Mucosa of descending colon (tissue), 3 donors: ENCODE data around the gene TTC7B. TPM values are rescaled to one million over a fixed set of nuclear protein-coding genes. Genes with fewer than 3 reads are reported as not detected.

Source experiments
- ATAC-seq: fragments of 200-7000 bp; cut with Tn5 transposase; one replicate; pipeline ENCODE4 v1.9.1; 2020; ENCODE audit warnings: mild to moderate bottlenecking, moderate library complexity
- DNase-seq, 3 donors: peaks; one replicate each; pipeline ENCODE4 v3.0.0-alpha.2; 2020
- H3K36me3 ChIP-seq: fragments of 200-600 bp; one replicate; pipeline ENCODE4 v1.8.0; 2021; ENCODE audit warnings: low read depth, mild to moderate bottlenecking
- H3K4me1 ChIP-seq: fragments of 200-600 bp; one replicate; pipeline ENCODE4 v1.8.0; 2021; ENCODE audit warnings: low read depth, mild to moderate bottlenecking
- H3K4me3 ChIP-seq: fragments of 200-600 bp; one replicate; pipeline ENCODE4 v1.8.0; 2021; ENCODE audit warnings: mild to moderate bottlenecking
- H3K9me3 ChIP-seq: fragments of 200-600 bp; one replicate; pipeline ENCODE4 v1.8.0; 2021; ENCODE audit warnings: mild to moderate bottlenecking
- CTCF ChIP-seq: fragments of 200-600 bp; IDR thresholded peaks from one replicate; pipeline ENCODE4 v1.8.0; 2022; ENCODE audit warnings: antibody characterized with exemption, mild to moderate bottlenecking
- intact Hi-C, 2 donors: fragments of 100-400 bp; cut with DNase I in 1 of 2; cut with micrococcal nuclease in 1 of 2; formaldehyde crosslinking; loops; one replicate each; pipeline versions ENCODE4 v1.11.0 to v1.11.1; 2022; cut with DNase I, micrococcal nuclease
- total RNA-seq, 3 donors: library from RNA; stranded (reverse); fragmentation: NEBNext Ultra II Directional in 2 of 3; extraction: Animal tissue kit (Norgen Biotek cat#: 25700) in 2 of 3; gene quantifications; one replicate each; pipeline versions ENCODE4 v1.2.1 to v1.2.4, GENCODE V29; 2021 to 2023
- donor health status: DM: no; HTN: no; CAD: no; lungs with moderate emphysema.
- donor health status: DM: no; HTN: no; CAD: no.
- donor health status: DM: no; HTN: yes; CAD: no.

TTC7B gene
- total RNA-seq, 3 donors from 2014 or later: 6.0 to 72.8 (median 10.0) TPM

- Histone ChIP-seq H3K36me3 (no peaks in the 10 kb centered on the region), H3K4me3 (no peak overlapping the region), H3K9me3 (no peaks in the 10 kb centered on the region), H3K4me1 (peaks cover 7% of the 10 kb centered on the region)
- intact Hi-C loops: no loop called here
- ATAC-seq: no peak
- no peak for DNase-seq
- TF ChIP-seq CTCF: no peak
Observed at GRCh38 chr14:90807060-90807459, 9.2 kb downstream of the TTC7B start.

GRCh38 chr14:90805662-90806540, 10.3 kb downstream of the TTC7B start:
- Histone ChIP-seq H3K36me3 (no peaks in the 10 kb centered on the region), H3K9me3 (no peaks in the 10 kb centered on the region), H3K4me3 (no peak overlapping the region), H3K4me1 (peaks cover 7% of the 10 kb centered on the region)
- intact Hi-C loops: no loop called here
- ATAC-seq (no peak), DNase-seq (no peak)
- no peak for TF ChIP-seq CTCF

- H3K9me3 ChIP-seq: no peaks in the 10 kb centered on the region
- TF ChIP-seq CTCF: no peak
- H3K36me3 ChIP-seq: no peaks in the 10 kb centered on the region
- H3K4me1 ChIP-seq: peaks cover 7% of the 10 kb centered on the region
- ATAC-seq (no peak), DNase-seq (no peak)
- intact Hi-C loops: no loop called here
- H3K4me3 ChIP-seq: no peak overlapping the region
Observed at GRCh38 chr14:90805084-90805391, 11.2 kb downstream of the TTC7B start.

- Histone ChIP-seq H3K36me3 (no peaks in the 10 kb centered on the region), H3K4me1 (peaks cover 7% of the 10 kb centered on the region), H3K4me3 (no peak overlapping the region), H3K9me3 (no peaks in the 10 kb centered on the region)
- DNase-seq (no peak), ATAC-seq (no peak)
- TF ChIP-seq CTCF: no peak
- intact Hi-C loops: no loop called here
Observed at GRCh38 chr14:90804292-90805083, 11.7 kb downstream of the TTC7B start.

- no peak for TF ChIP-seq CTCF
- Histone ChIP-seq H3K4me1 (peaks cover 6% of the 10 kb centered on the region), H3K9me3 (no peaks in the 10 kb centered on the region), H3K36me3 (no peaks in the 10 kb centered on the region), H3K4me3 (no peak overlapping the region)
- DNase-seq: no peak
- intact Hi-C loops: no loop called here
- ATAC-seq: no peak
Observed at GRCh38 chr14:90803249-90803648, 13.0 kb downstream of the TTC7B start.
